HG03571 (cell line): Measurements from ENCODE around the gene MREG.

Source experiments
- ATAC-seq: cut with Tn5 transposase; IDR thresholded peaks from one replicate; pipeline ENCODE4 v1.9.1; 2021; ENCODE audit not compliant: unreplicated experiment

Gene MREG, protein sequence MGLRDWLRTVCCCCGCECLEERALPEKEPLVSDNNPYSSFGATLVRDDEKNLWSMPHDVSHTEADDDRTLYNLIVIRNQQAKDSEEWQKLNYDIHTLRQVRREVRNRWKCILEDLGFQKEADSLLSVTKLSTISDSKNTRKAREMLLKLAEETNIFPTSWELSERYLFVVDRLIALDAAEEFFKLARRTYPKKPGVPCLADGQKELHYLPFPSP

DNA sequence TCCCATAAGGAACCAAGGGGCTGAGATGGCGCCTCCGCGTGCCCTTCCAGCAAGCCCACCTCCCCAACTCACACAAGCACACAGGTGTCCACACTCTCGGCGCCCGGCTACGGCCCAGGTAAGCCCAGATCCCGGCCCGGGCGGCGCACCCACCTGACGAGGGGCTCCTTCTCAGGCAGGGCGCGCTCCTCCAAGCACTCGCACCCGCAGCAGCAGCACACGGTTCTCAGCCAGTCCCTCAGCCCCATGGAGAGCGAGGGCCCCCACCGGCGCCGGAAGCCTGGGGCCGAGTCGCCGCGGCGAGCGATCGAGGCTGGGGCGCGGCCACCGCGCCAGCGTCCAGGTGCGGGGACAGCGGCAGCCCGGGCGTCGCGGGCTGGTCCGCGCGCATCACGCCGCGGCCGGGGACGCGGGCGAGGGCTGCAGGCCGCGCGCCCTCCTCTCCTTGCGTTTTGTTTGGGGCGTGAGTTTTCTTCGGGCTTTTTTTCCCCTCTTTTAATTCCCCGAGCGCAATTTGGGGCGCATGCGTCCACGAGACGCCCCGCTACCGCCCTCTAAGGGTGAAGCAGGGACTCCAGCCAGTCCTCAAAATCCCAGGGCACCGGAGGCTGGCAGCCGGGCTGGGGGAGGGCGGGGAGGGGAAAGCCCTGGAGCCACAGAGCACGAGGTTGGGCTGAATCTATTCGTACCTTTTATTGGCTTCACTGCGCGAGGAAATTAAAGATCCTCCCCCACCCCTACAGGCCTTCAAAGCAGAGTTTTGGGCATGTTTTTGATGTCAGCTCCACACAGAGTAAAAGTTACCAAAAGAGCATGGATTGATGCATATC is at the start of gene MREG:
Gene MREG, minus strand, starts transcription at position 472 of the 830 bp plus-strand sequence. Its CDS starts 224 bp downstream, at position 248.
- ATAC-seq: peak; percentile 40

DNA sequence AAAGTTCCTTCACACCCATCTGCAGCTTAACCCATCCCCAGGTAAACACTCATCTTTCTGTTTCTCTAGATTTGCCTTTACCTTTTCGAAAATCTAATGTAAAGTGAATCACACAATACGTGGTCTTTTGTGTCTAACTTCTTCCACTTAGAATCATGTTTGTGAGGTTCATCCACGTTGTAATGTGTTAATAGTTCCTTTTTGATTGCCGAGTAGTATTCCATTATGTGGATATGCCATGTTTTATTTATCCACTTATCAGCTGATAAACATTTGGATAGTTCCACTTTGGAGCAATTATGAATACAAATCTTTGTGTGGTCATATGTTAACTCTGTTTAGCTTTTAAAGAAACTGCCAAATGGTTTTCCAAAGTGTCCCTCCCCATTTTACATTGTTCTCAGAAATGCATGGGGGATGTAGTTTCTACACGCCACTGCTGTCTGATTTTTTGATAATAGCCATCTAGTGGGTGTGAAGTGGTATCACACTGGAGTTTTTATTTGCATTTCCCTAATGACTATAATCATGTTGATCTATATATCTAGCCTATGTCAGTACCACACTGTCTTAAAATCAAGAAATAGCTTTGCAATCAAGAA is 46.0 kb upstream of the MREG start:
- ATAC-seq: no peak

DNA sequence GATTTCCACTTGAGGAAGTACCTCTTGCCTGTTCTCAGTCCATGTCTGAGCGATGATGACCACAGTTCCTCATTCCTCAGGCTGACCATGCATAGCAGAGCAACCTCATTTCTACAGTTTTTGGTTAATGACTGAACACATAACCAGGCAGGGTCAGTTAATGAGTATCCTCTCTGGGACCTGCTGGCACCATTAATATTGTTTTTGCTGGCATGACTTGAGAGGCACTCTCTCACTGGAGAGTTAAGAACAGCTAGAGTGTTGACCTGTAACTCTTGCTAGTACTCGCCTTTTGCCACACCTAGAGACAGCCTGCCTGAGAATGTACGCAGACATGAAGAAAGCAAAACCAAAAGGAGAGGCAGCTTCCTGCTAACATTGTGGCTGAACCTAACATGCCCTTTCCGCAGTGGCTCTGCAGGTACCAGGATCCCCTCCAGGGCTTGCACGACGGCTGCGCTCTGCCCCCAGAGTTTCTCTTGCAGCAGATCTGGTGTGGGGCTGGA is 44.4 kb upstream of the MREG start:
- peak; percentile 92 for ATAC-seq

DNA sequence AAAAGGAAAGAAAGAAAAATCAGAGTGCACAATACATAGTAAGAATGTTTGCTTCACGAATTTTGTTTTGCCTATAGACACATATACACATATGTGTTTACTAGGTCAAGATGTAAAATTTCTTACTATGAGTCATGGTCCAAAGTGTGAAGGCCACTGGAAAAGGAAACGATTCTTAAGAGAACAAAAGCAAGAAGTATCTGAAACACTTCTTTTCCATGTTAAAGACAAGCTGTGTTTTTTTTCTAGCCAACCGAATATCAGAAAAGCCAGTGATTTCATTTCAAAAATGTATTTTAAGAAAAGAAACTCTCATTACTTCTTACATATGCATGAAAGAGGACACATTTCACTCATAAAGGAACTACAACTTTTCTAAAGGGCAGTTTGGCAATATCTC is 43.4 kb upstream of the MREG start:
- ATAC-seq: no peak

DNA sequence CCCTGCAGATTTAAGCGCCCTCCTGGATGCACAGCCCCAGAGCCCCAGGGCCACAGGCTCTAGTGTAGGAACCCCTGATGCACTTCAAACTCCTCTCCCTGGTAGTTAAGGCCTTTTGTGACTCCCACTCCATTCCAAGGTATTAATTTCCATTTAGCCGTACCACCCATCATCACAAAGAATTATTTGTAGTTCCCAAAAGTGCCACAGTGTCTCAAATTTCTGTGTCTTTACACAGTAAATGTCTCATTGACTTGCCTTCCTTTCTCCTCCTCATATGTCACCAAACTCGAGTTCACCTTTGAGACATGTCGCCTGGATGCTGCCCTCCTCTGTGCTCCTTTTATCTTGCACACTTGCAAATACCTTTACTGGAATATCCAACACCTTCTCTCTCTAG is 42.3 kb upstream of the MREG start:
- no peak for ATAC-seq

DNA sequence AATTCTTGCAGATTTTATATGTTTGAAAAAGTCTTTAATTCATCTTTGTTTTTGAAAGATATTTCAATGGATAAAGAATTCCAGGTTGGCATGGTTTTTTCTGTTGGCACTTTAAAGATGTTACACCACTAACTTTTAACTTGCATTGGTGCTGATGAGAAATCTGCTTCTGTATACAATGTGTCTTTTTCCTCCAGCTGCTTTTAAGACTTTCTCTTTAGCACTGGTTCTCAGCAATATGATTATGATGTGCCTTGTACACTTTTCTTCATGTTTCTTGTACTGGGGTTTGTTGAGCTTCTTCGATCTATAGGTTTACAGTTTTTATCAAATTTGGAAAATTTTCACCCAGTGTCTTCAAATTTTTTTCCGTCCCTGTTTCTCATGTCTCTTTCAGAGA is 39.1 kb upstream of the MREG start:
- no peak for ATAC-seq

DNA sequence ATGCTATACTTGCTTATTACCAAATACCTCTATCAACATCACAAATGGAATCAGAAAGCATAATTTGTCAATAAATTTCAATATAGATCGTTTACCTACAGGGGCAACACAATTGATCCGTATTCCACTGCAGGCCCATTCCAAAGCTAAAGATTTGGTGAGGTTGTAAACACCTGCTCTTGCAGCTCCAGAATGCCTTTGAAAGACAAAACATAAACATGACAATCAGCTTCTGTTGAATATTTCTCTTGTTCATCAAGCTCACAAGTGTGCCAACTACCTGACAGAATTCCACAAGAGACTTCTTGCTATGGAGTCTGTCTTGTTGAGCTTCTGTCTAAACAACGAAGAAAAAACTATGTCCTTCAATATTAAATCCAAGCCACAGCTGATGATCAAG is 38.0 kb upstream of the MREG start:
- no peak for ATAC-seq

DNA sequence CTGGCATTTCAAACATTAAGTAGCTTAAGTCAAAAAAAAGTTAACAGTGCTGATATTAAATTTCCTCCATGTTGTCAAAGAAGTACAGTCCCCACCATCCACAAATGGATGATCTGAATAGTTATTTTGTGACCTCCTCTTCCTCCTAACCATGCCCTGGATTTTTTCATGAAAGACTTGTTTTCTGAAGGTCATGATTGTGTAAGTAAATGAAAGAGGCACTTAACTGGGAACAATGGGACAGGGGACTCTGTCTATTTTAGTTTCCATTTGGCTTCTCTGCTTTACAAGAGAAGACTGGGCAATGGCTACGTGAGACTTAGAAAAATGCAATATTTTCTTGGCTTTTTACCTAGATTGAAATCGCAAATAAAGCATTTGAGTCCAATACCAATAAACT is 36.1 kb upstream of the MREG start:
- ATAC-seq: no peak

DNA sequence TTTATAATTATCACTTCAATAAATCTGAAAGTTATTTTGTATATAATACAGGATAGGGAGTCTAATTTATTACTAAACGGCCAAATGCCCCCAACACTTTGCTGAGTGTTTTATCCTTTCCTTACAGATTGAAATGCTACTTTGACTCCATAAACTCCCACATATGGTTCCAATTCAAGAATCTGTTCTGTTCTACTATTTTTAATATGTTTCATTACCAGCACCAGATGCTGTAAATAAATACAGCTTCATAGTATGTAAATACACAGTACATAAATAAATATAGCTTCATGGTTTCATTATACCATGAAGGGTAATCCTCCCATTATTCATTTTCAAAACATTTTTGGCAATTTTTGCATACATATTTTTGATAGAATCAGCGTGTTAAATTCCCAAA is 34.0 kb upstream of the MREG start:
- ATAC-seq: no peak

DNA sequence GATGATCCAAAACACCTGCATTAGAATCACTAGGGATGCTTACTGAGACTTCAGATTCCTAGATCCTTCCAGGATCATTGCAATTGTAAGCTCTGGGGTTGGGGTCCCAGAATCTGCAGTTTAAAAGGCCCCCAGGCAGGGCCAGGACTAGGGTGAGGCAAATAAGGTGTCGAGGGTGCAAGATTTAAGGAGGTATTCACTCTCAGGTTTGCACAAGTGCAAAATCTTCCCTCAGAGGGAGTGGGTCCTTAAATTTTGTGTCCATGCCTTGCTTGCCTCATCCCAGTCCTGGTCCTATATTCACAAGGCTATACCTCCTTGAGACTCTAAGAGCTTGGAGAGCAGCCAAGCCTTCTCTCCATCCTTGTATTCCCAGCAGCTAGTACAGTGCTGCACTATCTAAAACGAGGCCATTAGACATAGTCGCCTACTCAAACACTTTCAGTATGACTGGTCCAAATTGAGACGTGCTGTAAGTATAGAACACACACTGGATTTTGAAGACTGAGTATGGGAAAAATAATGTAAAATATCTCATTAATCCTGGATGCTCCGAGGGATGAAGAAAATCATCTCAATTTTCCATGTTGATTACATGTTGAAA is 31.6 kb upstream of the MREG start:
- ATAC-seq: peak; percentile 64

DNA sequence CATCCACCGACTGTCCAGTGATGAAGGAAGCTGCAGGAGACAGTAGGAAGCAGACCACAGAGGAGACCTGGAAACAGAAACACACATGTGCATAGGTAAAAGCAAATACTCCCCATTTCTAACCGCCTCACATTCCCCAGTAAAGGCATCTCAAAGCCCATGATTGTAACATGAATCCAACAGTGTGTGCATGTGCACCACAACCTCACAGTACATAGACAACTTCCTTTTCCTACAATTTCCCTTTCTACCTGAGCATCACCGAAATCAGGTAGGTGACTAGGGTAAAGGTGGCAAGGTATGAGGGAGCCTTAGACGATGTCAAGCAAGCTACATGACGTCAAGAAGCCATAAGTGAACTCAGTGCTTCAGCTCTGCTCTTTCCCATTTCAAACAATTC is 30.6 kb upstream of the MREG start:
- no peak for ATAC-seq

DNA sequence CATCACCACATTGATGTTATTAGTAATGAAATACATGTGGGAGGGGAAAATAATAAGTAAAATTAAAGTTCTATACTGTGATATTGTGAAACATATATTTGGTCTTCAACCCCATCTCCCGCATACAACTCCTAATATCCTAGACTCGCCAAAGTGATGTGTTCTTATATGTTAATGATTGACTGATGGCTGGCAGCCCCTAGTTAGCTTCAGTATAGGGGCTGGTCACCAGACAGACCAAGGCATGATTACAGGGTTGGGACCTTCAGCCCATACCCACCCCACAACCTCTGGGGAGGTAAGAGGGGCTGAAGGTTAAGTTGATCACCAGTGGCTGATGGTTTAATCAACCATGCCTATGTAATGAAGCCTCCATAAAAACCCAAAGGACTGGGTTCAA is 28.1 kb upstream of the MREG start:
- no peak for ATAC-seq

DNA sequence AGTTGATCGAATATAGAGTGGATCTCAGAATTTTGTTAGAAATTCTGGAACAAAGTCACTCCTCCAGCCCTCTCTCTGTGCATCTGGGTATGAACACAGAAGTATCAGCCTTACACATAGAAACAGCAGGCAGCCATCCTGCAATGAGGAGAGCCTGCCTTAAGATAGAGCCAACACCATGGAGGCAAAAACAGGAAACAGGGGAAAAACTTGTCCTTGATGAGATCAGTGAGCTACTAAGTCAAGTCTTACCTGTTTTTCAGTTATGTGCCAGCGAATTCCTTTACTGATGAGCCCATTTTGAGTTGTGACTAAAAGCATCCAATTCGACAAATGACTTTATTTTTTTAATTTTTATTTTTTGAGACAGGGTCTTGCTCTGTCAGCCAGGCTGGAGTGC is 26.6 kb upstream of the MREG start:
- ATAC-seq: no peak

DNA sequence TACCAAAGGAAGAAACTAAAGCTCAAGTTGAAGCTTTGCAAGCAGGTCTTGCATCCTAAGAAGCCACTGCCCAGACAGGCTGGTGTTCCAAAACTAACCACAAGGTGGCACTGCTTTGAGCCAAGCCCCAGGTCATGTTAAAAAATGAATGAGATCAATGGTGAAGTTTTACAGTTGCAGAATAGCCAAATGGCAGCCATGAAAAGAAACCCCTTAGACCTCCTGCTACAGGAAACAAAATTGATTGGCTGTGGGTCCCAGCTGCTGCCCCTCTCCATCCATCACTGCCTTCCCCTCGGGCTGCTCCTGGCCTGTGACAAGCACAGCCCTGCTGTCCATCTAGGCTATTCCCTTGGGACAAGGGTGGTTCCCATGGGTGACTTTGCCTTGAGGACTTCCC is 20.7 kb upstream of the MREG start:
- peak; percentile 39 for ATAC-seq

DNA sequence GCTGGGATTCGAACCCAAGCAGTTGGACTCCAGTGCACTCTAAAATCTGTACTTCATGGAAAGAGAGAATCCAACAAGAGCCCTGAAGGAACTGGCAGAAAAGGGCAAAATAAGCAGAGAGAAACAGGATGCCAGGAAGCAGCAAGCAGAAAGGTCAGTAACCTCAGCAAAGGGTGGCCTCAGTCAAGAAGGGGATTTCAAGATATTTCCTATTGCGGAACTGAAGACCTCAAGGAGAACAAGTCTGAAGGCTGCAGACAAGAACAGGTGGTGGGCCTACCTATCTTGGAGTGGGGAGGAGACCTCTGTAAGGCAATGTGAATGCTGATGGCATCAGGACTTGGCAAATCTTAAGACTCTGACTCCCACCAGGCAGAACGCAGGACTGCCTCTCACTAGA is 20.1 kb upstream of the MREG start:
- ATAC-seq: no peak

DNA sequence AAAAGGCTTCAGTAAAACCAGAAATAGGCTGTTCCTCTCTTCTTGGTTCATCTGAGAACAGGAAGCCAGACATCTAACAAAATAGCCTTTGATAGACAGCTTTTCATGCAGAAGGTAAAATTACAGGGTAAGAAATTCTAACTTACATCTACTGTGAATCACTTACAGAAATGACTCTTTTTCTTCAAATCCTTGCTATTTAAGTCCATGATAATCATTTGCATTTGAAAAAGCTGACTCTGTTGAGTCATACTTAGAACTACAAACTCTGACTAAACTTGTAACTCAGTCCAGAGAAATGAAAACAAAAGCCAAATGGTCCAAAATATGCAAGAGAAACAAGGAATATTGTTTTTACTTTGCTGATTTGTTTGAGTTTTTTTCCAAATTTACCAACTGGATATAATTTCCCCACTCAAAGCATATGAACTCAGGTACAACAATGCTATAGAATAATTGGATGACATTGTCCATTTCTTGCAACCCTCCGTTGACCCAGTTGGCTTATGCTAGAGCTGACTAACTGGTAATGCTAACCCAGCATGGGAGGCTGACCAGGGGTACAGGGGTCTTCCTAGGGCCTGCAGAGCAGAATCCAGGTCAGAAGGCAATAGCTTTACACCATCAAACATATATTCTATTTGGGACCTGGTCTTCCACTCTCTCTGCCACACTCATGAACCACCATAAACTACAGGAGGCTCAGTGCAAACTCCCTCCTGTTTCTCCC is 18.8 kb upstream of the MREG start:
- ATAC-seq: peak; percentile 81

DNA sequence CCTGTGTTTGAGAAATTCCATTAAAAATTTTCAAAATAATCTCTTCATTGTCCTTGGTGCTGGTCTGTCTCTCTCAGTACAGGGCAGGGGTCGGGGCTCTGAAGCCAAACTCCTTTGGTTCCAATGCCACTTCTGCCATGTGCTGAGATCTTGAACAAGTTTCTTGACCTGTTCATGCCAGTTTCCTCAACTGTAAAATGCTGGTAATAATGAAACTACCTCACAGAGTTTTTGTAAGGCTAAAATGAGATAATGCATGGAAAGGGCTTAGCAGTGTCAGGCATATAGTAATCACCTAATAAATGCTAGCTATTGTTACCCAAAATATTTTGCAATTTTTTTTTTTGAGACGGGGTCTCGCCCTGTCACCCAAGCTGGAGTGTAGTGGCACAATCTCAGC is 16.9 kb upstream of the MREG start:
- ATAC-seq: no peak

DNA sequence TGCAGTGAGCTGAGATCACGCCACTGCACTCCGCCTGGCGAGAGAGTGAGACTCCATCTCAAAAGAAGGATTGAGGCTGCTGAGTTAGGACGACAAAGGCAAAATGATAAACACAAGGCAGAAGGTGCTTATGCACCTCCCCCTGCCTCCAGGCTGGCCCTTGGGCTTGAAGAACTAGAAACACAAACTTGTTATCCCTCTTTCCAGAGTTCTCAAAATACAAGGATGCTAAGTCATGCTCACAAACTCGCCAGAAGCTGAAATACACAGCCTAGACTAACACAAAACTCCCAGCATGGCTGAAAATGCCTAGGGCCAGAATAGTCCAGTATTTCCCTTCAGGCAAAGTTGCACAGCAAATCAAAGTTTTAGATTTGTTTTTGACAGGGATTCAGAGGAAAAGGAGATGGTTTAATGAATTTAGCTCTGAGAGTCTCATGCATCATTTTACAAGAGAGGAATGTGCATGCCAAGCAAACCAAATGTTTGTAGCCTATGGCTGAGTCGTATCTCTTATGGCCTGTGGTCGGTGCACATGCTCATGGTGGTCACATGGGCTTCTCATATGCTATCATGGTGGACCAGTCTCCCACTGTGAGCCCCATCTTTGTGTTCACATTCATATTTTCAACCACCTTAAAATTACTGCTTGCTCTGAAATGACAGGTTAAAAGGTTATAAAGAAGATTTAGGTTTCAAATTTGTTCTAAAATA is 16.2 kb upstream of the MREG start:
- no peak for ATAC-seq

DNA sequence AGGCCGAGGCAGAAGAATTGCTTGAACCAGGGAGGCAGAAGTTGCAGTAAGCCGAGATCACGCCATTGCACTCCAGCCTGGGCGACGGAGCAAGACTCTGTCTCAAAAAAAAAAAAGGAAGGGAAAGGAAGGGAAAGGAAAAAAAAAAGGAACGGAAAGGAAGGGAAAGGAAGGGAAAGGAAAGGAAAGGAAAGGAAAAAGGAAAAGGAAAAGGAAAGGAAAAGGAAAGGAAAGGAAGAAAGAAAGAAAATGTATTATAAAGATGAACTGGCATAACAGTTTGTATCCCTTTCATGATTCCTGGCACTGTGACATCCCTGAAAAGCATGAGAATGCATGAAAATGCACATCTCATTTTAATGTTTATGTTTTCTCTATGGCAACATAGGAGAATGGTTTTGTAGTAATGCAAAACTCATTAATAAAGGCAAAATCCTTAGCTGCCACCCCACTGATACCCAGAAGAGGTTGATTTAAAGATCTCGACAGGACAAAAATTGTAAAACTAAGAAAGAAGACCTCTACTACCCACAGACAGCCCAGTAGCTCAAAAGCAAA is 11.5 kb upstream of the MREG start:
- no peak for ATAC-seq

DNA sequence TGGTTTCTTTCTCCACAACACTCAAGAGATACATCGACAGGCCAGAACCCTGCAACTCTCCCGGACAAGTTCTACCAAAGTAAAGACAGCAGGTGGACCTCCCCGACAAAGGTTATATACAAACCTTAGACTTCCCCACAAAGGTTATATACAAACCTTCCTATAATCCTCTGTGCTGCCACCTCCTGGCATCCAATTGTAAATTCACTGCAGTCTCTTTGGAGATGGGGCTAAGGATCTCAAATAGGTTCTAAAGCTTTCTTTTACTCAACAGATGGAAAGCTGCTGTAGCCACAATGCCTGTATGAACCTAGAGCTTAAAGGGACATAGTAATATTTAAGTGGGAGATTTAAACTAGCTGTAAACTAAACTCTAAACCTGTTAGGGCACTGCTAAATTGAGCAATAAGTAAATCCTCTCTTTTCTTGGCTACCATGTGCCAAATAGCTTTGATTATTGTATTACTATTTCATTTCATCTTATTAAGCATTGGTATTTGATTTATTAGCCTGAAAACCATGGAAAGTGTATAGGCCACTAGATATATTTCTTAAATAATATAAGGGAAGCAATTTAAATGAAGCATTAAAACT is 9.8 kb upstream of the MREG start:
- ATAC-seq: peak; percentile 88
